Fibroblast of pulmonary artery (primary cell): ENCODE measurements around the gene PPP4C.

Source experiments
- DNase-seq: peaks from one replicate; pipeline ENCODE4 v3.0.0-alpha.2; 2010; ENCODE audit warnings: low read depth
- H3K4me3 ChIP-seq: replicated peaks from 2 replicates; pipeline ENCODE4 v1.5.1; 2011; ENCODE audit warnings: low read depth, mild to moderate bottlenecking, control low read depth, low read length, moderate library complexity
- CTCF ChIP-seq: IDR thresholded peaks from 2 replicates; pipeline ENCODE4 v1.5.1; 2011; ENCODE audit warnings: mild to moderate bottlenecking, control low read depth, low read length, inconsistent platforms; ENCODE audit errors: missing control alignments

Gene PPP4C

GRCh38 chr16:30065102-30065942 is 10.5 kb upstream of the PPP4C start, which contains the start of gene ALDOA:
ALDOA (plus strand) TSS chr16:30065760; CDS start chr16:30066898, 1,138 bp downstream.
- TF ChIP-seq CTCF: no peak
- H3K4me3 ChIP-seq: peak within 1 kb of the TSS; percentile 97
- peak; percentile 99 for DNase-seq

GRCh38 chr16:30065943-30066760 is 9.6 kb upstream of the PPP4C start:
- no peak for TF ChIP-seq CTCF
- H3K4me3 ChIP-seq: peak overlapping the region; percentile 97
- peak; percentile 72 for DNase-seq

GRCh38 chr16:30066761-30067583 is 8.8 kb upstream of the PPP4C start:
- peak overlapping the region; percentile 97 for H3K4me3 ChIP-seq
- TF ChIP-seq CTCF: no peak
- DNase-seq: no peak

DNA sequence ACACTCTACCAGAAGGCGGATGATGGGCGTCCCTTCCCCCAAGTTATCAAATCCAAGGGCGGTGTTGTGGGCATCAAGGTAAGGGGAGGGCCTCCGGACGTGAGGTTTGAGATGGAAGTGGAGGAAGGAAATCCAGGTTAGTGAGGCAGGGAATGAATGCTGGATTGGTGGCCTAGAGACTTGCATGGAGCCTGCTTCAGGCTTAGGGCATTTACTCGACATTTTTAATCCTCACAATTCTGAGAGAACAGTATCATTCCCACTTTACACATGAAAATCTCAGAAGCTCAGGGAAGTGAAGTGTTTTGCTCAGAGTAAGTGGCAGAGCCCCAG is 8.2 kb upstream of the PPP4C start:
- peak overlapping the region; percentile 97 for H3K4me3 ChIP-seq
- TF ChIP-seq CTCF: no peak
- no peak for DNase-seq

- no peak for TF ChIP-seq CTCF
- no peak for DNase-seq
- peak overlapping the region; percentile 0 for H3K4me3 ChIP-seq
Measured at GRCh38 chr16:30068333-30068732, 7.5 kb upstream of the PPP4C start.

DNA sequence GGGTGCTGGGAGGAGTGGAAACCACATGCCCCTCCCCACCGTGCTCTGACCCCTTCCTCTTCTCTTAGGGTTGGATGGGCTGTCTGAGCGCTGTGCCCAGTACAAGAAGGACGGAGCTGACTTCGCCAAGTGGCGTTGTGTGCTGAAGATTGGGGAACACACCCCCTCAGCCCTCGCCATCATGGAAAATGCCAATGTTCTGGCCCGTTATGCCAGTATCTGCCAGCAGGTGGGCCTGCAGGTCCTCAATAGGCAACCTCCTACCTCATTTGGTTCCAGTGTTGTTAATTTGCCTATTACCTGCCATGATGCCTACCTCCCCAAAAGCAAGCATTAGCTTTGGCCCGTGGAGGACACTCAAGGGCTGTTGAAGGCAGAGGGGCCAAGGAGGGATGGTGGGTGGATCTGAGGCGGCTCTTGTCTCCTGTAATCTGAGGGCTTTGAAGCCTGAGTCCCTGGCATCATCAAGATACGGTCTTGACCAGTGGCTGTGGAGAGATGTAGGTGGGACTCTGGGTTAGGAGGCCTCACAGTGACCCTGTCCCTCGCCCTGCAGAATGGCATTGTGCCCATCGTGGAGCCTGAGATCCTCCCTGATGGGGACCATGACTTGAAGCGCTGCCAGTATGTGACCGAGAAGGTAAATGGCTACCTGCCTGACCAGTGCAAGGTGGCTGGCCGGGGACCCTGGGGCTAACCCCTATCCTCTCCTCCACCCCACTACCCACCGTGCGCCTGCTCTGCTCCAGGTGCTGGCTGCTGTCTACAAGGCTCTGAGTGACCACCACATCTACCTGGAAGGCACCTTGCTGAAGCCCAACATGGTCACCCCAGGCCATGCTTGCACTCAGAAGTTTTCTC is 6.8 kb upstream of the PPP4C start:
- H3K4me3 ChIP-seq: peak overlapping the region; percentile 32
- TF ChIP-seq CTCF: peak; percentile 56
- peak; percentile 47 for DNase-seq
